IMR-90 (cell line): ENCODE results near the gene LMO1. TPM values are rescaled to one million over a fixed set of nuclear protein-coding genes. Genes with fewer than 3 reads are reported as not detected.

Experiments used
- ATAC-seq: fragments of 200-7000 bp; cut with Tn5 transposase; 2 replicates; pipeline ENCODE4 v1.9.1; 2020; ENCODE audit warnings: low read depth, mild to moderate bottlenecking, moderate library complexity
- BruUV-seq: library from RNA; stranded (reverse); fragments of 400-500 nt; replicated peaks from 2 replicates; lab custom pipeline; 2021; lab: Mats Ljungman, UMichigan
- CTCF ChIA-PET: fragments of 300-600 bp; formaldehyde crosslinking; extraction: SDS; loops from one replicate; lab custom pipeline; 2021; ENCODE audit warnings: antibody characterized with exemption; lab: Yijun Ruan, JAX
- POLR2A ChIA-PET: fragments of 300-600 bp; sonication (Branson Sonifier 250); formaldehyde crosslinking; loops from one replicate; lab custom pipeline; 2022; ENCODE audit warnings: antibody characterized with exemption; ENCODE audit not compliant: unreplicated experiment; lab: Charles Lee
- DNase-seq: peaks from one replicate; pipeline ENCODE4 v3.0.0; 2013
- H2AFZ ChIP-seq: replicated peaks from 2 replicates; pipeline ENCODE3; 2013; ENCODE audit warnings: low read length, mild to moderate bottlenecking; ENCODE audit not compliant: poor library complexity
- H2AK5ac ChIP-seq: 2 replicates; pipeline ENCODE4 v1.6.1; 2013; ENCODE audit warnings: low read depth, low read length, inconsistent platforms
- H2AK9ac ChIP-seq: replicated peaks from 2 replicates; pipeline ENCODE3; 2013; ENCODE audit warnings: mild to moderate bottlenecking, low read depth, low read length, moderate library complexity; ENCODE audit not compliant: poor library complexity
- H2BK120ac ChIP-seq: 2 replicates; pipeline ENCODE4 v1.6.1; 2013; ENCODE audit warnings: low read depth, low read length, inconsistent platforms
- H2BK15ac ChIP-seq: 3 replicates; pipeline ENCODE4 v1.6.1; 2013; ENCODE audit warnings: low read depth, low read length, inconsistent platforms
- H2BK20ac ChIP-seq: 2 replicates; pipeline ENCODE4 v1.6.1; 2013; ENCODE audit warnings: low read depth, mild to moderate bottlenecking, inconsistent platforms, low read length, moderate library complexity
- H2BK5ac ChIP-seq: 2 replicates; pipeline ENCODE4 v1.6.1; 2013; ENCODE audit warnings: mild to moderate bottlenecking, low read depth, low read length, inconsistent platforms; ENCODE audit not compliant: poor library complexity, severe bottlenecking
- H3K14ac ChIP-seq: replicated peaks from 2 replicates; pipeline ENCODE4 v1.6.1; 2013; ENCODE audit warnings: low read depth, low read length, inconsistent platforms
- H3K18ac ChIP-seq: 2 replicates; pipeline ENCODE4 v1.6.1; 2013; ENCODE audit warnings: low read depth, low read length, control low read depth
- H3K23ac ChIP-seq: 2 replicates; pipeline ENCODE4 v1.6.1; 2013; ENCODE audit warnings: low read depth, low read length, inconsistent platforms
- H3K27ac ChIP-seq: 2 replicates; pipeline ENCODE4 v1.5.1; 2013; ENCODE audit warnings: mild to moderate bottlenecking, control low read depth, low read length; ENCODE audit not compliant: insufficient read depth
- H3K27me3 ChIP-seq: 2 replicates; pipeline ENCODE4 v1.6.1; 2013; ENCODE audit warnings: low read length; ENCODE audit not compliant: control insufficient read depth, insufficient read depth
- H3K36me3 ChIP-seq: 2 replicates; pipeline ENCODE4 v1.6.1; 2013; ENCODE audit warnings: low read length, mixed read lengths; ENCODE audit not compliant: control insufficient read depth, insufficient read depth
- H3K4ac ChIP-seq: 2 replicates; pipeline ENCODE4 v1.6.1; 2013; ENCODE audit warnings: low read depth, low read length, inconsistent platforms
- H3K4me1 ChIP-seq: 2 replicates; pipeline ENCODE4 v1.6.1; 2013; ENCODE audit warnings: low read length, mixed read lengths; ENCODE audit not compliant: control insufficient read depth, insufficient read depth
- H3K4me2 ChIP-seq: 2 replicates; pipeline ENCODE4 v1.6.1; 2013; ENCODE audit warnings: low read depth, mild to moderate bottlenecking, control low read depth, low read length, moderate library complexity
- H3K4me3 ChIP-seq: 2 replicates; pipeline ENCODE4 v1.5.1; 2013; ENCODE audit warnings: low read depth, mild to moderate bottlenecking, control low read depth, low read length, moderate library complexity; ENCODE audit not compliant: insufficient read depth
- H3K56ac ChIP-seq: 2 replicates; pipeline ENCODE4 v1.6.1; 2013; ENCODE audit warnings: low read length, inconsistent platforms; ENCODE audit not compliant: insufficient read depth; ENCODE audit errors: extremely low read depth
- H3K79me1 ChIP-seq, 2 experiments: 2 replicates each; pipeline ENCODE4 v1.6.1; 2013; ENCODE audit warnings: low read length in 2 of 2, inconsistent platforms in 1 of 2, low read depth in 1 of 2
- H3K9ac ChIP-seq: 2 replicates; pipeline ENCODE4 v1.6.1; 2013; ENCODE audit warnings: low read depth, low read length, control low read depth
- H3K9me1 ChIP-seq: 2 replicates; pipeline ENCODE4 v1.6.1; 2013; ENCODE audit warnings: low read length, inconsistent platforms; ENCODE audit not compliant: insufficient read depth
- H3K9me3 ChIP-seq: 2 replicates; pipeline ENCODE4 v1.6.1; 2013; ENCODE audit warnings: low read length; ENCODE audit not compliant: control insufficient read depth, insufficient read depth
- H4K20me1 ChIP-seq: 2 replicates; pipeline ENCODE4 v1.6.1; 2013; ENCODE audit warnings: low read length, inconsistent platforms; ENCODE audit not compliant: insufficient read depth
- H4K5ac ChIP-seq: 2 replicates; pipeline ENCODE4 v1.6.1; 2013; ENCODE audit warnings: mild to moderate bottlenecking, low read depth, low read length, control low read depth
- H4K8ac ChIP-seq, 2 experiments: 2 replicates each; pipeline ENCODE4 v1.6.1; 2013; ENCODE audit warnings: low read depth in 2 of 2, low read length in 2 of 2, control low read depth in 1 of 2, inconsistent platforms in 1 of 2
- H4K91ac ChIP-seq: 2 replicates; pipeline ENCODE4 v1.6.1; 2013; ENCODE audit warnings: low read depth, low read length, inconsistent platforms; ENCODE audit not compliant: insufficient read depth
- BHLHE40 ChIP-seq: fragments of 150-350 bp; IDR thresholded peaks from 2 replicates; pipeline ENCODE4 v1.6.1; 2016; ENCODE audit warnings: mild to moderate bottlenecking, low read depth, low read length
- CTCF ChIP-seq: conservative IDR thresholded peaks from 2 replicates; pipeline ENCODE4 v1.5.1; 2012; ENCODE audit warnings: mild to moderate bottlenecking, low read depth, low read length, improper control_type of control experiment
- RFX5 ChIP-seq: IDR thresholded peaks from 2 replicates; pipeline ENCODE4 v1.8.0; 2012; ENCODE audit warnings: low read depth, mild to moderate bottlenecking, low read length, moderate library complexity
- SMC3 ChIP-seq: fragments of 150-350 bp; IDR thresholded peaks from 2 replicates; pipeline ENCODE4 v1.6.1; 2016; ENCODE audit warnings: low read depth, mild to moderate bottlenecking, antibody characterized with exemption, low read length, moderate library complexity
- WGBS, 2 experiments: methylation state at CpG; one replicate each; pipeline versions ENCODE4 v1.1.5 to v1.1.7; 2013; ENCODE audit warnings: missing lambda C conversion rate in 2 of 2; ENCODE audit not compliant: insufficient read length in 1 of 2; ENCODE audit errors: extremely low coverage in 2 of 2; 5-methylcytosine and 5-hydroxymethylcytosine counted together
- dilution Hi-C: fragments of 300-500 bp; cut with HindIII; formaldehyde crosslinking; loops from one replicate; pipeline ENCODE4 v1.14.3; 2018; ENCODE audit warnings: low sequenced_read_pairs; ENCODE audit not compliant: unreplicated experiment
- in situ Hi-C: fragments of 300-500 bp; cut with MboI; formaldehyde crosslinking; loops from 3 replicates; pipeline ENCODE4 v1.14.3; 2019; ENCODE audit warnings: low sequenced_read_pairs, inconsistent platforms, mixed read lengths
- intact Hi-C: fragments of 100-400 bp; cut with micrococcal nuclease; formaldehyde crosslinking; loops from 2 replicates; pipeline ENCODE4 v1.10.0; 2022
- polyA plus RNA-seq, 3 experiments: library from polyadenylated mRNA; depleted of rRNA; stranded (reverse); fragments of >200 nt; gene quantifications; 2 replicates each; pipeline ENCODE4 v1.2.3, GENCODE V29; 2012; ENCODE audit warnings: low replicate concordance in 1 of 3
- total RNA-seq: library from RNA; depleted of rRNA; stranded (reverse); fragments of >200 nt; gene quantifications from 2 replicates; pipeline ENCODE4 v1.2.3, GENCODE V29; 2012

The LMO1 gene
- total and polyA plus RNA-seq, 2 of the 4 experiments (the other 2 are of a cell fraction): not detected

GRCh38 chr11:8268530-8269400 lies 5.1 kb upstream of the LMO1 start:
- H3K4me2 ChIP-seq: no peak overlapping the region
- in situ Hi-C loops: no loop called here

More at GRCh38 chr11:8268530-8269400, 5.1 kb upstream of the LMO1 start:
- Histone ChIP-seq H3K18ac (no peak overlapping the region), H2BK15ac (no peak overlapping the region), H4K20me1 (no peaks in the 10 kb centered on the region), H4K91ac (no peak overlapping the region), H4K8ac (no peak overlapping the region), H2BK20ac (no peak overlapping the region), H3K14ac (no peak overlapping the region), H3K9me3 (no peaks in the 10 kb centered on the region), H3K27ac (no peak overlapping the region), H3K56ac (no peak overlapping the region), H2AK5ac (no peak overlapping the region), H2AFZ (peak overlapping the region; percentile 75), H3K9me1 (no peaks in the 10 kb centered on the region), H2AK9ac (no peak overlapping the region), H3K23ac (no peak overlapping the region), H4K5ac (no peak overlapping the region), H2BK120ac (no peak overlapping the region), H3K4ac (no peak overlapping the region), H3K4me3 (no peak overlapping the region), H3K36me3 (no peaks in the 10 kb centered on the region), H3K9ac (no peak overlapping the region), H2BK5ac (no peak overlapping the region), H3K4me1 (no peaks in the 10 kb centered on the region; the same call in 1 of the 2 replicates), H3K27me3 (peaks cover 70% of the 10 kb centered on the region), H3K79me1 (no peaks in the 10 kb centered on the region)
- CTCF ChIA-PET: no interaction called here
- dilution Hi-C loops (no loop called here), intact Hi-C loops (no loop called here)
- TF ChIP-seq RFX5 (no peak), SMC3 (no peak), BHLHE40 (no peak), CTCF (no peak)
- POLR2A ChIA-PET: no interaction called here
- WGBS, 2 experiments: 11% methylated on average over 38 of the region's 65 CpGs; no CpG with 5 or more reads in 1 of the 2 experiments
- no peak for DNase-seq
- BruUV-seq: no TSS peak
- ATAC-seq: peak; percentile 50
